Measurements from ENCODE around the gene CCNL2.

- TF ChIP-seq, protein P1, sequence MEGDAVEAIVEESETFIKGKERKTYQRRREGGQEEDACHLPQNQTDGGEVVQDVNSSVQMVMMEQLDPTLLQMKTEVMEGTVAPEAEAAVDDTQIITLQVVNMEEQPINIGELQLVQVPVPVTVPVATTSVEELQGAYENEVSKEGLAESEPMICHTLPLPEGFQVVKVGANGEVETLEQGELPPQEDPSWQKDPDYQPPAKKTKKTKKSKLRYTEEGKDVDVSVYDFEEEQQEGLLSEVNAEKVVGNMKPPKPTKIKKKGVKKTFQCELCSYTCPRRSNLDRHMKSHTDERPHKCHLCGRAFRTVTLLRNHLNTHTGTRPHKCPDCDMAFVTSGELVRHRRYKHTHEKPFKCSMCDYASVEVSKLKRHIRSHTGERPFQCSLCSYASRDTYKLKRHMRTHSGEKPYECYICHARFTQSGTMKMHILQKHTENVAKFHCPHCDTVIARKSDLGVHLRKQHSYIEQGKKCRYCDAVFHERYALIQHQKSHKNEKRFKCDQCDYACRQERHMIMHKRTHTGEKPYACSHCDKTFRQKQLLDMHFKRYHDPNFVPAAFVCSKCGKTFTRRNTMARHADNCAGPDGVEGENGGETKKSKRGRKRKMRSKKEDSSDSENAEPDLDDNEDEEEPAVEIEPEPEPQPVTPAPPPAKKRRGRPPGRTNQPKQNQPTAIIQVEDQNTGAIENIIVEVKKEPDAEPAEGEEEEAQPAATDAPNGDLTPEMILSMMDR (IDR thresholded peaks at IDR 0.05): no peak
- no peak for TF ChIP-seq EP300 (IDR thresholded peaks at IDR 0.05)
Observed at GRCh38 chr1:1393428-1393827, 5.7 kb downstream of the CCNL2 start.

All from upper lobe of left lung (tissue), 4 donors.